HG03469 (cell line): Measurements from ENCODE around the gene TDRD6.
"Not testable (repeated sequence)": the region's sequence is repeated elsewhere in the genome, so short reads cannot be mapped to it uniquely, and the experiment has no call there.

Experiments
- ATAC-seq: cut with Tn5 transposase; IDR thresholded peaks from one replicate; pipeline ENCODE4 v1.9.1; 2021; ENCODE audit warnings: mild to moderate bottlenecking, moderate library complexity, moderate number of reproducible peaks; ENCODE audit not compliant: unreplicated experiment

TDRD6 gene

GRCh38 chr6:46736906-46737305 lies 49.2 kb downstream of the TDRD6 start:
- no peak for ATAC-seq

GRCh38 chr6:46741482-46741881 lies 53.8 kb downstream of the TDRD6 start:
- no peak for ATAC-seq

DNA sequence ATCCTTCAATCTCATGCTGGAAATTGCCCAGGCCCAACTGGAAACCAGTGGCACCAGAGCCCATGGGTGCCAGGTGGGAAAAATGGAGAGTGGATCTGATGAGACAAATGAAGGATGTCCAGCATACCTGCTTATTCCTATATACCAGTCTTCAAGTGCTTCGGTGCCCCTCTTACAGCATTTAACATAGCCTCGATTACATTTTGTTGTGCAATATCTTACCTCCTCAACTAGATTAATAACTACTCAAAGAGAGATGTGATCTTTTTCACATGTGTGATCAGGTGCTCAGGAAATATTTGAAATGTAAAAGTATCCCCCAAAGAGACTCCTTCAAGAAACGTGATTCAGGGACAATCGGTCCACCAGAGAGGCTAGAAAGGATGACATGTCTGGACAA lies 54.2 kb downstream of the TDRD6 start:
- no peak for ATAC-seq

- no peak for ATAC-seq
Observed at GRCh38 chr6:46743425-46744158, 55.9 kb downstream of the TDRD6 start.

DNA sequence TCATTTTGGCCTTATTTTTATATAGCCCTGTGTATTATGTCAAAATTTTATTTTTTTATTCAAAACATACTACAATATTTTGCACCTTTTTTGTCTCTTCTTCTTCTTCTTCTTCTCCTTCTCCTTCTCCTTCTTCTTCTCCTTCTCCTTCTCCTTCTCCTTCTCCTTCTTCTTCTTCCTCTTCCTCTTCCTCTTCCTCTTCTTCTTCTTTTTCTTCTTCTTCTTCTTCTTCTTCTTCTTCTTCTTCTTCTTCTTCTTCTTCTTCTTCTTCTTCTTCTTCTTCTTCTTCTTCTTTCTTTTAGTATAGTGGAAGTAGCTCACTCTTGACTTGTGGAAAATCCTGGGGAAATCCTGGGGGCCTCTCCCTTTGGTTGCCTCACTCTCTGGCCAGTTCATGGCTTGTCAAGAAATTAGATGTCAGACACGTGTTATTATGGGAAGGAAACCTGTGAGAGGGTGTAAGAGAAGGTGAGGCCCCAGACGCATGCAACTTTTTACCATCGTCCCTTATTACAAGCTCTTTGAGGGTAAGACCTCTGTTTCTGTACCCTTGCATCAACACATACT lies 56.6 kb downstream of the TDRD6 start:
- ATAC-seq, result not testable (repeated sequence)

DNA sequence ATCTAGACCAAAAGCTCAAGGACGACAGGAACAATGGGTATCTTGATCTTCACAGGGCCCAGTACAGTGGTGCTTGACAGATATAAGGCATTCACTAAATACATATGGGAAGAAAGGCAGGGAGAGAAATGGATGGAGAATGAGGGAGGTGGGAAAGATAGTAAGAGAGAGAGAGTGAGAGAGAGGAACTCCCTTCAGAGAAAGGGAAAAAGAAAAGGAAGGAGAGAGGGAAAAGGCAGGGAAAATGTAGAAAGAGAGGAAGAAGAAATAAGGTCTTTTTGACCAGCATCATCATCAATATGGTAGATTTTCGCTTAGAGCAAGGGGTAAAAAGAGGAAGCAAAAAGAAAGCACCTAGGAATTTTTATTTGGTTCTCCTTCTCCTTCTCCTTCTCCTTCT lies 58.3 kb downstream of the TDRD6 start:
- ATAC-seq, result no peak

DNA sequence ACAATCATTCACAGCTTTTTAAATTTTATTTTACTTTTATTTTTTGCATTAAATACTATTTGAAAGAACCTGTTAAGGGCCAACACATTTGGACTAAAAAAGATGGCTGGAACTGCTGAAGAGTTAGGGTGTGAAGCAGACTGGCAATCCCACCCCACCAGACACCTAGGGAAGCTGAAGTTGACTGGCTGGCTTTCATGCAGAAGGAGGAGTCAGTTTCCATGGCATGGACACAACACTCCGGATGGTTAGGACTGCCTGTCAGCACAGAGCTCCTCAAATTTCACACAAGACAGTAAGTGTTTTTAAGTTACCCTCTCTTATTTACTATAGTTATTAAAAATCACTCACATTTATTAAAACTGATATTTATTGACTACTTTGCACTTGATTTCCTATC lies 59.0 kb downstream of the TDRD6 start, which contains the start of gene ANKRD66:
Gene ANKRD66 (plus strand): TSS at position 238 of the 400 bp plus-strand sequence. CDS start 5,016 bp downstream, outside the sequence.
- ATAC-seq, result no peak

DNA sequence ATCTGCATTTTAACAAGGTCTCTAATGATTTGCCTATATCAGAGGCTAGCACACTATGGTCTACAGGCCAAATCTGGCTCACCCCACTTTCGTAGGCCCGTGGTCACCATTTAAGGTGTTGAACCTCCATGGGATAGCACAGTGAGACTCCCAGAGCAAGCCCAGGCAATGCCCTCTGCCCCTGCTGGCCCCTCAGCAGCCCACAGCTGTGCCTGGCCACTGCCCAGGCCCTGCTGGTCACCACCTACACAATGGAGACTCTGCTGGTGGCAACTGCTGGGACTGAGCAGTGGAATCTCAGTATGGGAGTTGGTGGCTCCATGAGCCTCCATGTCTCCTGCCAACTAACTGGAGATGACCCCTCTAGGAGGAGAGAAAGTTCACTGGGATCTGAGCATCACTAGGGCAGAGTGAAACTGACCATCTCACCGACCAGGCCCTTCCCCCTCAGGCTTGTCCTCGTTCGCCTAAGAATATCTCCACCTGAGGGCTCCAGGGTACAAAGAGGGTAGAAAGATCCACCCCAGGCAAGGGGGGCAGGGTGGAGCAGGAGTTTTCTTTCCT lies 61.3 kb downstream of the TDRD6 start:
- no peak for ATAC-seq

GRCh38 chr6:46749731-46750130 lies 62.0 kb downstream of the TDRD6 start:
- no peak for ATAC-seq

DNA sequence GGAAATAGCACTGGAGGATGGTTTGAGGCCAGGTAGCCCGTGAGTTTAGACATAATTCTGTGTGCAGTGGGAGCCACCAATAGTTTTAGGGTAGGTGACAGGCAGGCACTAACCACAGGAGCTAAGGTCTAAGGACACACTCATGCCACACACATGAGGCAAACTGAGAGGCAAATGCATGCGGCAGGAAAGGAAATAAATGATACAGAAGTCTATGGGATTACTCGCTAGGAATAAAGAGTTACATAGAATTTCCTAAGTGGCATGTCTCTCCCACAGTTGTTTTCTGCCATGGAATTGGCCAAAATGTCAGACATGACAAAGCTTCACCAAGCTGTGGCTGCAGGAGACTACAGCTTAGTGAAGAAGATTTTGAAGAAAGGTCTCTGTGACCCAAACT lies 64.0 kb downstream of the TDRD6 start:
- no peak for ATAC-seq
